PC-9 (cell line): ENCODE results near the gene VPS13A. TPM values are rescaled to one million over a fixed set of nuclear protein-coding genes. Genes with fewer than 3 reads are reported as not detected.

ENCODE experiments used
- Bru-seq: library from RNA; stranded (reverse); fragments of 400-500 nt; gene quantifications from one replicate; lab custom pipeline; 2021; lab: Mats Ljungman, UMichigan
- BruChase-seq, 2 experiments: library from RNA; stranded (reverse); fragments of 400-500 nt; gene quantifications; one replicate each; lab custom pipeline; 2021; lab: Mats Ljungman, UMichigan
- BruUV-seq: library from RNA; stranded (reverse); fragments of 400-500 nt; replicated peaks from 2 replicates; lab custom pipeline; 2021; lab: Mats Ljungman, UMichigan
- CTCF ChIA-PET: fragments of 300-600 bp; sonication (Branson Sonifier 250); formaldehyde crosslinking; loops from one replicate; lab custom pipeline; 2022; ENCODE audit warnings: antibody characterized with exemption; lab: Charles Lee
- POLR2A ChIA-PET: fragments of 300-600 bp; sonication (Branson Sonifier 250); formaldehyde crosslinking; loops from one replicate; lab custom pipeline; 2022; ENCODE audit warnings: antibody characterized with exemption; ENCODE audit not compliant: unreplicated experiment; lab: Charles Lee
- DNase-seq, 2 experiments: peaks; one replicate each; pipeline versions ENCODE4 v3.0.0 to v3.0.0-alpha.2; 2015 to 2022; ENCODE audit warnings: mixed read lengths in 1 of 2
- H2AFZ ChIP-seq: fragments of 200-600 bp; sonication (generic); 2 replicates; pipeline ENCODE4 v1.8.1; 2017; ENCODE audit warnings: antibody characterized with exemption
- H3F3A ChIP-seq: fragments of 200-600 bp; sonication (generic); 2 replicates; pipeline ENCODE4 v1.8.1; 2017; ENCODE audit warnings: antibody characterized with exemption, mild to moderate bottlenecking, low read depth; ENCODE audit not compliant: insufficient read depth
- H3K27ac ChIP-seq: fragments of 200-600 bp; sonication (generic); 2 replicates; pipeline ENCODE4 v1.6.1; 2016; ENCODE audit warnings: mixed run types
- H3K27me3 ChIP-seq: fragments of 200-600 bp; sonication (generic); 2 replicates; pipeline ENCODE4 v1.6.1; 2016; ENCODE audit warnings: low read depth, mixed run types; ENCODE audit not compliant: insufficient read depth
- H3K36me3 ChIP-seq: fragments of 200-600 bp; sonication (generic); 2 replicates; pipeline ENCODE4 v1.6.1; 2016; ENCODE audit warnings: low read depth, mixed run types
- H3K4me1 ChIP-seq: fragments of 200-600 bp; sonication (generic); replicated peaks from 2 replicates; pipeline ENCODE4 v1.6.1; 2016; ENCODE audit warnings: mixed run types; ENCODE audit not compliant: insufficient read depth
- H3K4me2 ChIP-seq: fragments of 200-600 bp; sonication (generic); 2 replicates; pipeline ENCODE4 v1.6.1; 2017; ENCODE audit warnings: mixed run types
- H3K4me3 ChIP-seq: fragments of 200-600 bp; sonication (generic); 2 replicates; pipeline ENCODE4 v1.6.1; 2016; ENCODE audit warnings: mixed run types
- H3K79me2 ChIP-seq: fragments of 200-600 bp; sonication (generic); 2 replicates; pipeline ENCODE4 v1.6.1; 2017; ENCODE audit warnings: low read depth, mixed run types
- H3K9me2 ChIP-seq: fragments of 200-600 bp; sonication (generic); 2 replicates; pipeline ENCODE4 v1.8.1; 2017; ENCODE audit warnings: mild to moderate bottlenecking; ENCODE audit not compliant: insufficient read depth
- H3K9me3 ChIP-seq: fragments of 200-600 bp; sonication (generic); 2 replicates; pipeline ENCODE4 v1.8.1; 2016; ENCODE audit warnings: low read depth; ENCODE audit not compliant: insufficient read depth
- H4K20me1 ChIP-seq: fragments of 200-600 bp; sonication (generic); 2 replicates; pipeline ENCODE4 v1.8.1; 2017; ENCODE audit not compliant: insufficient read depth
- CTCF ChIP-seq: fragments of 200-600 bp; sonication (generic); conservative IDR thresholded peaks from 2 replicates; pipeline ENCODE4 v1.6.1; 2017; ENCODE audit warnings: mixed run types, antibody characterized with exemption, mild to moderate bottlenecking, moderate library complexity
- EZH2 ChIP-seq: fragments of 200-600 bp; sonication (generic); IDR thresholded peaks from 2 replicates; pipeline ENCODE4 v1.8.0; 2017; ENCODE audit warnings: antibody characterized with exemption, low read depth
- intact Hi-C: fragments of 100-400 bp; cut with micrococcal nuclease; formaldehyde crosslinking; loops from one replicate; pipeline ENCODE4 v1.10.0; 2022; ENCODE audit not compliant: unreplicated experiment
- long read RNA-seq: library from polyadenylated mRNA; stranded (forward); transcript quantifications from one replicate; pipeline ENCODE4 v2.0.0, GENCODE V29; 2022
- total RNA-seq: library from RNA; stranded (reverse); gene quantifications from 2 replicates; pipeline ENCODE4 v1.2.3, GENCODE V29; 2021

Gene VPS13A
- 37.4 and 53.9 TPM in 2 replicates for total RNA-seq
- Bru-seq, nascent RNA = percentile 84 among the genes with signal in this experiment
- percentile 87 among the genes with signal in this experiment for BruChase-seq, experiment 1, labeled RNA remaining after a 2-hour chase
- percentile 83 among the genes with signal in this experiment for BruChase-seq, experiment 2, labeled RNA remaining after a 6-hour chase
- long read RNA-seq, partial matches to known transcripts = 3 of 7 reads
- long read RNA-seq, other reads (novel, unspliced or antisense) = 4 of 7 reads

DNA sequence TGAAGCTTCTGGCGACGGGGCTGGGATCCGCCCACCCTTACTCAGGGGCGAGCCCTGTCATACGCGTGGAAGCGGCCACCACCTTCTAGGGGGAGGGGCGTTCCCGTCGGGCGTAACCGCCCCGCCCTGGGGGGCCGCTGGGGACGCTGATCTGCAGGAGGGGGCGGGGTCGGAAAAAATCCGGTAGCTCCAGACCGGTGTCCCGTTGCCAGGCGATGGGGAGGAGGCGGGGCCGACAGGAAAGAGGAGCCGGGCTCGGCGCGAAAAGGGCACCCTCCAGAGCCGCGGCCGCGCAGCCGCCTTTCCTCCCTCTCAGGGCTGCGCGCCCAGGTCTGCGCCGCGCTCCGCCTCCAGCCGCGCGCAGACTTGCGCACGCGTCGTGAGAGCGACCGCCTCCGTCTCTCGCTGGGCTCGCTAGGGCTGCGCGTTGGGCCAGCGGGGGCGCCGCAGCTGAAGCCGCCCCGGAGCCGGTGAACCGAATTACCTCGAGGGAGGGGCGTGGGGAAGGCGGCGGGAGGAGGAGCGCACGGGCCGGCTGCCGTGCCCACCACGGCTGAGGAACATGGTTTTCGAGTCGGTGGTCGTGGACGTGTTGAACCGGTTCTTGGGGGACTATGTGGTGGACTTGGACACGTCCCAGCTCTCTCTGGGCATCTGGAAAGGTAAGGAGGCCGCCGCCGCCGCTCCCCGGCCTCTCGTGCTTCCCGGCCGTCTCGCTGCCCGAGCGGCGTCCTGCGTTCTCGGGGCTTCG, at the start of gene VPS13A:
Gene VPS13A, plus strand, starts transcription at position 392 of the 751 bp plus-strand sequence. Its CDS starts 171 bp downstream, at position 563.
- TF ChIP-seq EZH2 (no peak), CTCF (no peak; the same call in 1 of the 2 replicates)
- peak; percentile 84 to 97 for DNase-seq
- Histone ChIP-seq H4K20me1 (peaks cover 3% of the 10 kb centered on the region; the same call in 1 of the 2 replicates), H3K27ac (peak within 1 kb of the TSS; percentile 44), H3K9me3 (no peaks in the 10 kb centered on the region), H3K4me3 (peak within 1 kb of the TSS; percentile 76), H3F3A (peaks cover 7% of the 10 kb centered on the region; the same call in 1 of the 2 replicates), H3K4me1 (peaks cover 31% of the 10 kb centered on the region), H3K36me3 (no peaks in the 10 kb centered on the region), H3K9me2 (no peaks in the 10 kb centered on the region), H3K79me2 (peaks cover 49% of the 10 kb centered on the region), H2AFZ (peak within 1 kb of the TSS; percentile 99), H3K27me3 (no peaks in the 10 kb centered on the region), H3K4me2 (peak within 1 kb of the TSS; percentile 86)
- ChIA-PET POLR2A (interaction anchor here (0.8 kb wide), 1 partner anchor 23 kb away, joined by 5 read pairs; no protein-coding TSS in a partner anchor), CTCF (interaction anchor here (0.7 to 1.2 kb wide), 2 partner anchors 10 to 1311 kb away, joined by 3 to 6 read pairs; no protein-coding TSS in a partner anchor)
- BruUV-seq = no TSS peak
- intact Hi-C loops = loop anchor here (1.0 to 5.0 kb wide), 3 partner anchors 412 to 1120 kb away; partner anchors contain the start of genes GNAQ and PSAT1

- H3K27me3 ChIP-seq = peaks cover 14% of the 10 kb centered on the region; the same call in 1 of the 2 replicates
- H3K9me3 ChIP-seq = no peaks in the 10 kb centered on the region
- no peaks in the 10 kb centered on the region for H3K36me3 ChIP-seq
- no peak overlapping the region for H3K27ac ChIP-seq
- no peak for DNase-seq
- H3K4me3 ChIP-seq = no peak overlapping the region
- no peaks in the 10 kb centered on the region for H3K4me1 ChIP-seq
- intact Hi-C loops = no loop called here
- CTCF ChIA-PET = no interaction called here
- POLR2A ChIA-PET = no interaction called here
- no peaks in the 10 kb centered on the region for H3F3A ChIP-seq
- BruUV-seq = no TSS peak
- no peaks in the 10 kb centered on the region for H4K20me1 ChIP-seq
- no peaks in the 10 kb centered on the region for H3K79me2 ChIP-seq
- H2AFZ ChIP-seq = no peak overlapping the region
- TF ChIP-seq EZH2 = no peak
- no peak for TF ChIP-seq CTCF
- no peak overlapping the region for H3K4me2 ChIP-seq
- H3K9me2 ChIP-seq = no peaks in the 10 kb centered on the region
Measured at GRCh38 chr9:77128125-77128789, 49.1 kb upstream of the VPS13A start.

DNA sequence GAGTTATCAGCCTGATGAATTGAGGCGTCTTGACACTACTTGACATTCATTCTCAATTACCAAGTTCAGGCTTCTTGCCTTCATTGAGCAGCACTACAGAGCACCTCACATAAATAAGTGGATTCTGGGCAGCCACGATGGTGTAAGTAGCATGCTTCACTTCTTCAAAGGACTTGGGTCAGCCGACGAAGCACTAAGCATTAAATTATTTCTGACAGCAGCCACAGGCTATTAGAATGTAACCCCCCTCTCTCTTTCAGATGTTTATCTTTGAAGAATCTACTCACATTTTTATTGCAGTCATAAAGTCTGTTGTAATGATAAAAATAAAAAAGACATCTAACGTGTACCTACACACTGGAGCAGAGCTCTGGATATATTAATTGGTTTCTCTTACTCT, 45.9 kb upstream of the VPS13A start:
- BruUV-seq = no TSS peak
- Histone ChIP-seq H3K4me1 (no peaks in the 10 kb centered on the region), H3K36me3 (no peaks in the 10 kb centered on the region), H3K9me3 (no peaks in the 10 kb centered on the region), H3K4me2 (no peak overlapping the region), H3K9me2 (no peaks in the 10 kb centered on the region), H2AFZ (no peak overlapping the region), H3K4me3 (no peak overlapping the region), H4K20me1 (no peaks in the 10 kb centered on the region), H3F3A (no peaks in the 10 kb centered on the region), H3K79me2 (no peaks in the 10 kb centered on the region), H3K27ac (no peak overlapping the region), H3K27me3 (peaks cover 24% of the 10 kb centered on the region; the same call in 1 of the 2 replicates)
- no peak for TF ChIP-seq EZH2
- TF ChIP-seq CTCF = no peak
- POLR2A ChIA-PET = no interaction called here
- no peak for DNase-seq
- CTCF ChIA-PET = no interaction called here
- intact Hi-C loops = no loop called here
